ENCODE measurements around the gene OTOR.

The OTOR gene

DNA sequence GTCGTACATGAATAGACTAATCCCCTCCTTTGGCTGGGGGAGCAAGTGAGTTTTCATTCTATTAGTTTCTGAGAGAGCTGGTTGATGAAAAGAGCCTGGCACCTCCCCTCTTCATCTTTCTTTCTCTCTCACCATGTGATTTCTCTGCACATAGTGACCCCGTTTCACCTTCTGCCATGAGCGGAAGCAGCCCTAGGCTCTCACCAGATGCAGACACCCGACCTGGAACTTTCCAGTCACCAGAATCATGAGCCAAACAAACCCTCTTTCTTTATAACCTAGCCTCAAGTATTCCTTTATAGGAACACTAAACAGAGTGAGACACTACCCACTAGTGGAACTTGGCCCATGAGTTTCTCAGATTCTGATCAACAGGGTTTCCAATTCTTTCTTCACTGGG is 16.4 kb downstream of the OTOR start:
- peaks cover 24% of the 10 kb centered on the region; the same call in 1 of the 2 replicates for H3K36me3 ChIP-seq
- no peak overlapping the region; the same call in 1 of the 2 replicates for H3K4me2 ChIP-seq
- H3K9me3 ChIP-seq, result peaks cover 5% of the 10 kb centered on the region; the same call in 1 of the 2 replicates
- no peak overlapping the region for H3K9ac ChIP-seq
- H3K4me3 ChIP-seq, result no peak overlapping the region
- no peaks in the 10 kb centered on the region for H4K20me1 ChIP-seq
- peaks cover 40% of the 10 kb centered on the region for H3K4me1 ChIP-seq
- no peaks in the 10 kb centered on the region for H3K27me3 ChIP-seq
- H3K27ac ChIP-seq, result no peak overlapping the region
- TF ChIP-seq Cebpa-rat (IDR thresholded peaks at IDR 0.05), result no peak

DNA sequence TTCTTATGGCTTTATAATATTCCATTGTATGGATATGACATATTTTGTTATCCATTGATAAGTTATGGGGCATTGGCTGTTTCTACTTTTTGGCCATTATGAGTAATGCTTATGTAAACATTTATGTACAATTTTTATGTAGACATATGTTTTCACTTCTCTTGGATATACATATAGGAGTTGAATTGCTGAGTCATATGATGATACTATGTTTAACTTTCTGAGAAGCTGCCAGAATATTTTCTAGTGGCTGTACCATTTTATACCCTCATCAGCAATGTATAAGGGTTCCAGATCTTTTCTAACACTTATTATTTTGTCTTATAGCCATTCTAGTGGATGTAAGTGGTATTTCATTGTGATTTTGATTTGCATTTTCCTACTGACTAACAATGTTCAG is 23.1 kb downstream of the OTOR start:
- H3K9ac ChIP-seq, result no peak overlapping the region
- no peaks in the 10 kb centered on the region for H4K20me1 ChIP-seq
- H3K27ac ChIP-seq, result no peak overlapping the region
- H3K27me3 ChIP-seq, result no peaks in the 10 kb centered on the region
- H3K4me3 ChIP-seq, result no peak overlapping the region
- H3K4me1 ChIP-seq, result no peaks in the 10 kb centered on the region
- peaks cover 31% of the 10 kb centered on the region for H3K9me3 ChIP-seq
- H3K4me2 ChIP-seq, result no peak overlapping the region
- H3K36me3 ChIP-seq, result 0 out of 2 replicates have a peak, but pooled peaks cover 16% of the 10 kb centered on the region
- no peak for TF ChIP-seq Cebpa-rat (IDR thresholded peaks at IDR 0.05)

DNA sequence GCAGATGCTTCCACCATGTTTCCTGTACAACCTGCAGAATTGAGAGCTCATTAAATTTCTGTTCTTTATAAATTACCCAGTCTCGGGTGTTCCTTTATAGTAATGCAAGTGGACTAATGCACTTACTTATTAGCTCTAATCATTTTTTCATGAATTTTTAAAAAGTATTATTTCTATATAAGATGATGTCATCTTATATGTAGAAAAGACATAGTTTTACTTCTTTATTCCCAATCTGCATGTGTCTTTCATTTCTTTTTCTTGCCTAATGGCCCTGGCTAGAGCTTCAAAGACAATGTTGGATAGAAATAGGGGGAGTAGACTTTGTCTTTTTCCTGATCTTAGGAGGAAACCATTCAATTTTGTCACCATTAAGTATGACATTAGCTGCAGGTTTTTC is 27.8 kb downstream of the OTOR start:
- H3K4me1 ChIP-seq, result no peaks in the 10 kb centered on the region
- no peak overlapping the region for H3K4me3 ChIP-seq
- H3K27me3 ChIP-seq, result no peaks in the 10 kb centered on the region
- 0 out of 2 replicates have a peak, but pooled peaks cover 5% of the 10 kb centered on the region for H3K36me3 ChIP-seq
- H3K9me3 ChIP-seq, result peaks cover 26% of the 10 kb centered on the region
- H4K20me1 ChIP-seq, result no peaks in the 10 kb centered on the region
- no peak overlapping the region for H3K4me2 ChIP-seq
- no peak overlapping the region for H3K9ac ChIP-seq
- H3K27ac ChIP-seq, result no peak overlapping the region
- no peak for TF ChIP-seq Cebpa-rat (IDR thresholded peaks at IDR 0.05)

DNA sequence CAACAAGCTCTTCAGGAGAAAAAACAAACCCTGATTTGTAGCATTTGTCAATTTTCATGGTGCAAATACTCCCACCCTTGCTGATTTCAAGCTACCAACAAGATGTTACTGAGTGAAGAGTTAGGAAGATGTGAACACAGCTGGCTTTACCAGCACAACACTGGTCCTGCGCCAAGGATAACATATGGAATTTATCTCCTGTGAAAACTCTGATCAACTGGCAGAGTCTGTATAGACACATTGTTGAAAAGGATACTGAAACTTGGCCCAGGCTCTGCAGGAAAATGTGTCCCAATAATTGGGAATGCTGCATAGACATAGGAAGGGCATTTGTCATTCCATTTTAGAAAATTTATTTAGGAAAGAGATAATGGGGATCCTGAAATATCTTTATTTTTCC is 29.0 kb downstream of the OTOR start:
- Histone ChIP-seq H3K9me3 (peaks cover 33% of the 10 kb centered on the region), H3K4me3 (no peak overlapping the region), H3K36me3 (0 out of 2 replicates have a peak, but pooled peaks cover 5% of the 10 kb centered on the region), H3K9ac (no peak overlapping the region), H4K20me1 (no peaks in the 10 kb centered on the region), H3K4me2 (no peak overlapping the region), H3K27me3 (no peaks in the 10 kb centered on the region), H3K4me1 (no peaks in the 10 kb centered on the region), H3K27ac (no peak overlapping the region)
- no peak for TF ChIP-seq Cebpa-rat (IDR thresholded peaks at IDR 0.05)

DNA sequence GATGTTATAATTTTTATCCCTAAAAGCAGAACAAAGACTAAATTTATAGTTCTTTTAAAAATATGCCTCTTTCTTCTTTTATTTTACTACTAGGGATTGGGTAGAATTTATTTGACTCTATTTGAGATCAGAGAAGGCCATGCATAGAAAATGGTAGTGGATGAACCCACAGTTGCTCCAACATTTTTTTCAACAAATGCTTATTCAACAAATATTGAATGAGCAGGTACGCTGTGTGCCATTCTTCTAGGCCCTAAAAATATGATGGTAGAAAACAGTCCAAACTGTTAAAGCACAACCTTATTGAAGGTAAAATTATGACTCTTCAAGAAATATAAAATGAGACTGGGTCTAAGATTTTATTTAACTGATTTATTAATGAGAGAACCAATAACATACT is 30.0 kb downstream of the OTOR start:
- no peak overlapping the region for H3K27ac ChIP-seq
- no peaks in the 10 kb centered on the region for H4K20me1 ChIP-seq
- TF ChIP-seq Cebpa-rat (IDR thresholded peaks at IDR 0.05), result no peak
- 0 out of 2 replicates have a peak, but pooled peaks cover under 1% of the 10 kb centered on the region for H3K36me3 ChIP-seq
- no peak overlapping the region for H3K4me3 ChIP-seq
- peaks cover 35% of the 10 kb centered on the region for H3K9me3 ChIP-seq
- no peak overlapping the region for H3K9ac ChIP-seq
- no peaks in the 10 kb centered on the region for H3K27me3 ChIP-seq
- H3K4me2 ChIP-seq, result no peak overlapping the region
- no peaks in the 10 kb centered on the region for H3K4me1 ChIP-seq

DNA sequence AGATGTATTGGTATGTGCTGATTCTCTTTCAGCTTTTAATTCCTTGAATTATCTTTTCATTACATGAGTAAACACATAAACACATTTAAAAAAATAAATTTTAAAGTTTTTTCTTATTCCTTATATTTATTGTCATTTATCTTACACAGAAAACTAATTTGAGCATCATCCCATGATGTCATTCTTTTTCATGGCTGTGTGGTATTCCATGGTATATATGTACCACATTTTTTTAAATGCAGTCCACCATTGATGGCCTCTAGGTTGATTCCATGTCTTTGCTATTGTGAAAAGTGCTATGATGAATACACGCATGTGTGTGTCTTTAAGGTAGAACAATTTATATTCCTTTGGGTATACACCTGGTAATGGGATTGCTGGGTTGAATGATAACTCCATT is 33.3 kb downstream of the OTOR start:
- Histone ChIP-seq H3K4me2 (no peak overlapping the region), H3K9me3 (peaks cover 19% of the 10 kb centered on the region), H3K27me3 (no peaks in the 10 kb centered on the region), H3K9ac (no peak overlapping the region), H4K20me1 (no peaks in the 10 kb centered on the region), H3K4me1 (no peaks in the 10 kb centered on the region), H3K27ac (no peak overlapping the region), H3K36me3 (no peaks in the 10 kb centered on the region), H3K4me3 (no peak overlapping the region)
- no peak for TF ChIP-seq Cebpa-rat (IDR thresholded peaks at IDR 0.05)

DNA sequence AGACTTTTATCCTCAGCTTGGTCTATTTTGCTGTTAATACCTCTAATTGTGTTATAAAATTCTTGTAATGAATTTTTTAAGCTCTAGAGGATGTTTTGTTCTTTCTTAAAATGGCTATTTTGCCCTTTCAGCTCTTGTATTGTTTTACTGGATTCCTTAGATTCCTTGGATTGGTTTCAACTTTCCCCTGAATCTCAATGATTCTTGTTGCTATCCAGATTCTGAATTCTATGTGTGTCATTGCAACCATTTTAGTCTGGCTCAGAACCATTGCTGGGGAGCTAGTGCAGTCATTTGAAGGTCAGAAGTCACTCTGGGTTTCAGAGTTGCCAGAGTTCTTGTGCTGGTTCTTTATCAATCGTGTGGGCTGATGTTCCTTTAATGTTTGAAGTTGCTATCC is 37.1 kb downstream of the OTOR start:
- Histone ChIP-seq H4K20me1 (no peaks in the 10 kb centered on the region), H3K4me1 (no peaks in the 10 kb centered on the region), H3K27ac (no peak overlapping the region), H3K4me3 (no peak overlapping the region), H3K27me3 (no peaks in the 10 kb centered on the region), H3K4me2 (no peak overlapping the region), H3K9ac (no peak overlapping the region), H3K9me3 (peaks cover 32% of the 10 kb centered on the region), H3K36me3 (no peaks in the 10 kb centered on the region)
- TF ChIP-seq Cebpa-rat (IDR thresholded peaks at IDR 0.05), result no peak

Data from BLaER1 (cell line).